H9 (cell line): Measurements from ENCODE around the gene STK25. TPM values are rescaled to one million over a fixed set of nuclear protein-coding genes. Genes with fewer than 3 reads are reported as not detected.

Source experiments
- DNase-seq: peaks from one replicate; pipeline ENCODE4 v3.0.0-alpha.2; 2017
- H2AFZ ChIP-seq: one replicate; pipeline ENCODE4 v1.6.1; 2013; ENCODE audit warnings: mild to moderate bottlenecking, low read length, control low read depth, moderate library complexity
- H2AK5ac ChIP-seq: 2 replicates; pipeline ENCODE4 v1.6.1; 2013; ENCODE audit warnings: low read length, control low read depth, mixed read lengths; ENCODE audit not compliant: insufficient read length
- H2BK120ac ChIP-seq: one replicate; pipeline ENCODE4 v1.6.1; 2013; ENCODE audit warnings: low read depth, mild to moderate bottlenecking, low read length, control low read depth, inconsistent platforms; ENCODE audit not compliant: poor library complexity, severe bottlenecking
- H2BK12ac ChIP-seq: 2 replicates; pipeline ENCODE4 v1.6.1; 2013; ENCODE audit warnings: low read length, control low read depth, mixed read lengths, low read depth; ENCODE audit not compliant: insufficient read length
- H2BK15ac ChIP-seq: 2 replicates; pipeline ENCODE4 v1.6.1; 2013; ENCODE audit warnings: low read depth, low read length, control low read depth
- H2BK20ac ChIP-seq: one replicate; pipeline ENCODE4 v1.6.1; 2013; ENCODE audit warnings: low read depth, mild to moderate bottlenecking, low read length, control low read depth, inconsistent platforms; ENCODE audit not compliant: poor library complexity, severe bottlenecking
- H2BK5ac ChIP-seq: 2 replicates; pipeline ENCODE4 v1.6.1; 2013; ENCODE audit warnings: low read length, control low read depth, mixed read lengths; ENCODE audit not compliant: insufficient read length
- H3K14ac ChIP-seq: 2 replicates; pipeline ENCODE4 v1.6.1; 2013; ENCODE audit warnings: low read length, control low read depth; ENCODE audit not compliant: insufficient read depth
- H3K18ac ChIP-seq: 2 replicates; pipeline ENCODE4 v1.6.1; 2013; ENCODE audit warnings: low read depth, mild to moderate bottlenecking, mixed read lengths, low read length, control low read depth; ENCODE audit not compliant: insufficient read length
- H3K23ac ChIP-seq: 2 replicates; pipeline ENCODE4 v1.6.1; 2013; ENCODE audit warnings: low read length, control low read depth, mixed read lengths, low read depth; ENCODE audit not compliant: insufficient read length
- H3K23me2 ChIP-seq: 2 replicates; pipeline ENCODE4 v1.6.1; 2013; ENCODE audit warnings: low read depth, mild to moderate bottlenecking, mixed read lengths, low read length, control low read depth; ENCODE audit not compliant: insufficient read length, poor library complexity, severe bottlenecking
- H3K27ac ChIP-seq: 2 replicates; pipeline ENCODE4 v1.5.1; 2013; ENCODE audit warnings: low read length, control low read depth, mixed read lengths, low read depth; ENCODE audit not compliant: insufficient read length
- H3K27me3 ChIP-seq: 2 replicates; pipeline ENCODE4 v1.6.1; 2013; ENCODE audit warnings: low read length, control low read depth, inconsistent platforms; ENCODE audit not compliant: insufficient read depth
- H3K4ac ChIP-seq: 2 replicates; pipeline ENCODE4 v1.6.1; 2013; ENCODE audit warnings: low read depth, mild to moderate bottlenecking, control low read depth, inconsistent platforms, low read length, moderate library complexity
- H3K4me1 ChIP-seq: 2 replicates; pipeline ENCODE4 v1.6.1; 2013; ENCODE audit warnings: low read length, control low read depth, inconsistent platforms; ENCODE audit not compliant: insufficient read depth
- H3K4me2 ChIP-seq: 2 replicates; pipeline ENCODE4 v1.6.1; 2013; ENCODE audit warnings: low read length, control low read depth, mixed read lengths; ENCODE audit not compliant: insufficient read length, insufficient read depth
- H3K56ac ChIP-seq: 2 replicates; pipeline ENCODE4 v1.6.1; 2013; ENCODE audit warnings: low read depth, mild to moderate bottlenecking, mixed read lengths, low read length, control low read depth; ENCODE audit not compliant: insufficient read length
- H3K79me1 ChIP-seq: 2 replicates; pipeline ENCODE4 v1.6.1; 2013; ENCODE audit warnings: low read depth, mild to moderate bottlenecking, moderate library complexity, low read length, control low read depth, inconsistent platforms; ENCODE audit not compliant: insufficient read depth, poor library complexity, severe bottlenecking
- H3K79me2 ChIP-seq: 2 replicates; pipeline ENCODE4 v1.6.1; 2013; ENCODE audit warnings: low read length, control low read depth, inconsistent platforms; ENCODE audit not compliant: insufficient read depth
- H3K9ac ChIP-seq: 2 replicates; pipeline ENCODE4 v1.6.1; 2013; ENCODE audit warnings: low read length, control low read depth, mixed read lengths; ENCODE audit not compliant: insufficient read length; ENCODE audit errors: extremely low read depth
- H3K9me3 ChIP-seq: one replicate; pipeline ENCODE4 v1.6.1; 2013; ENCODE audit warnings: low read depth, low read length, inconsistent platforms; ENCODE audit not compliant: control insufficient read depth
- H3T11ph ChIP-seq: one replicate; pipeline ENCODE4 v1.6.1; 2013; ENCODE audit warnings: mild to moderate bottlenecking, low read length, control low read depth, inconsistent platforms
- H4K20me1 ChIP-seq: one replicate; pipeline ENCODE4 v1.6.1; 2013; ENCODE audit not compliant: control insufficient read depth, insufficient read length, insufficient read depth
- H4K5ac ChIP-seq: 2 replicates; pipeline ENCODE4 v1.6.1; 2013; ENCODE audit warnings: low read depth, mild to moderate bottlenecking, mixed read lengths, low read length, control low read depth; ENCODE audit not compliant: insufficient read length
- H4K8ac ChIP-seq: replicated peaks from 2 replicates; pipeline ENCODE4 v1.6.1; 2013; ENCODE audit warnings: low read length, control low read depth, mixed read lengths, low read depth; ENCODE audit not compliant: insufficient read length
- H4K91ac ChIP-seq: 2 replicates; pipeline ENCODE4 v1.6.1; 2013; ENCODE audit warnings: low read depth, mild to moderate bottlenecking, moderate library complexity, mixed read lengths, low read length, control low read depth; ENCODE audit not compliant: insufficient read length
- H3K27ac Mint-ChIP-seq, 3 experiments: 2 replicates in 2 of 3; 3 replicates in 1 of 3; pipeline ENCODE4 v1.8.0; 2020 to 2021; ENCODE audit warnings: mixed read lengths in 3 of 3, mild to moderate bottlenecking in 1 of 3, moderate library complexity in 1 of 3
- H3K27me3 Mint-ChIP-seq: 2 replicates; pipeline ENCODE4 v1.8.0; 2021; ENCODE audit warnings: low read depth, mild to moderate bottlenecking, moderate library complexity, mixed read lengths
- H3K36me3 Mint-ChIP-seq, 3 experiments: 2 replicates in 2 of 3; 3 replicates in 1 of 3; pipeline ENCODE4 v1.8.0; 2020 to 2021; ENCODE audit warnings: low read depth in 3 of 3, mixed read lengths in 3 of 3; ENCODE audit not compliant: insufficient read depth in 1 of 3
- H3K4me1 Mint-ChIP-seq, 2 experiments: 2 replicates each; pipeline ENCODE4 v1.8.0; 2020; ENCODE audit warnings: mixed read lengths in 2 of 2
- H3K4me3 Mint-ChIP-seq, 2 experiments: 2 replicates in 1 of 2; 3 replicates in 1 of 2; pipeline ENCODE4 v1.8.0; 2020 to 2021; ENCODE audit warnings: mild to moderate bottlenecking in 2 of 2, mixed read lengths in 2 of 2, moderate library complexity in 1 of 2
- H3K9me3 Mint-ChIP-seq, 2 experiments: 2 replicates in 1 of 2; 3 replicates in 1 of 2; pipeline ENCODE4 v1.8.0; 2020; ENCODE audit warnings: mild to moderate bottlenecking in 2 of 2, mixed read lengths in 2 of 2, moderate library complexity in 1 of 2
- CTCF ChIP-seq: fragments of 200-600 bp; sonication (generic); conservative IDR thresholded peaks from 3 replicates; pipeline ENCODE4 v1.8.0; 2021; ENCODE audit warnings: antibody characterized with exemption, mild to moderate bottlenecking
- WGBS: extraction: QIAGEN DNeasy Blood & Tissue Kit; methylation state at CpG from one replicate; pipeline ENCODE4 v1.1.7; 2013; ENCODE audit warnings: missing lambda C conversion rate, low lambda C conversion rate, mixed read lengths; ENCODE audit not compliant: insufficient read length; ENCODE audit errors: extremely low coverage; 5-methylcytosine and 5-hydroxymethylcytosine counted together
- total RNA-seq: library from RNA; stranded (reverse); gene quantifications from 2 replicates; pipeline ENCODE4 v1.2.1, GENCODE V29; 2021

STK25 gene
- total RNA-seq, 1 experiment from 2014 or later: 189 TPM

- H3K23me2 ChIP-seq: no peaks in the 10 kb centered on the region
- H2BK15ac ChIP-seq: no peak overlapping the region
- no peak overlapping the region for H3K9ac ChIP-seq
- H3K79me1 ChIP-seq: no peaks in the 10 kb centered on the region
- H3K27me3 Mint-ChIP-seq: peaks cover 6% of the 10 kb centered on the region
- no peaks in the 10 kb centered on the region for H3K79me2 ChIP-seq
- no peak overlapping the region for H4K8ac ChIP-seq
- TF ChIP-seq CTCF: no peak
- H3K4me1 ChIP-seq: no peaks in the 10 kb centered on the region
- peaks cover 6% of the 10 kb centered on the region for H4K20me1 ChIP-seq
- no peaks in the 10 kb centered on the region for H3K9me3 Mint-ChIP-seq
- no peak overlapping the region for H3K23ac ChIP-seq
- H3K4ac ChIP-seq: no peak overlapping the region
- H3K18ac ChIP-seq: no peak overlapping the region
- no peak overlapping the region for H4K91ac ChIP-seq
- no peak overlapping the region for H2BK20ac ChIP-seq
- no peaks in the 10 kb centered on the region for H3K27me3 ChIP-seq
- H3K4me3 Mint-ChIP-seq: no peak overlapping the region
- no peak overlapping the region for H4K5ac ChIP-seq
- H3K56ac ChIP-seq: no peak overlapping the region
- H3K4me2 ChIP-seq: no peak overlapping the region
- no peak overlapping the region for H3K14ac ChIP-seq
- H2AFZ ChIP-seq: no peak overlapping the region
- H2BK5ac ChIP-seq: no peak overlapping the region
- no peak for DNase-seq
- no peak overlapping the region for H2BK12ac ChIP-seq
- H3K27ac ChIP-seq: no peak overlapping the region
- H2BK120ac ChIP-seq: no peak overlapping the region
- no CpG with 5 or more reads among the region's 1 CpG for WGBS
- H3K9me3 ChIP-seq: no peaks in the 10 kb centered on the region
- no peaks in the 10 kb centered on the region; a peak in 1 of 4 replicates for H3K4me1 Mint-ChIP-seq
- H2AK5ac ChIP-seq: no peak overlapping the region
- no peak overlapping the region for H3T11ph ChIP-seq
- no peak overlapping the region; a peak in 1 of 7 replicates for H3K27ac Mint-ChIP-seq
- peaks cover 0 to 3% (median 0%) of the 10 kb centered on the region in 3 experiments; a peak in 3 of 7 replicates for H3K36me3 Mint-ChIP-seq
Measured at GRCh38 chr2:241485172-241485911, 23.0 kb downstream of the STK25 start.
